IPS-NIHi7 (cell line): ENCODE results near the gene PAFAH1B2.
"Not testable (repeated sequence)": the region's sequence is repeated elsewhere in the genome, so short reads cannot be mapped to it uniquely, and the experiment has no call there.

Source experiments
- DNase-seq: peaks from one replicate; pipeline ENCODE4 v3.0.0; 2012; ENCODE audit warnings: mixed read lengths; ENCODE audit errors: extremely low spot score

The PAFAH1B2 gene

GRCh38 chr11:117172724-117173421 lies 28.8 kb downstream of the PAFAH1B2 start:
- no peak for DNase-seq

GRCh38 chr11:117175104-117175503 lies 31.0 kb downstream of the PAFAH1B2 start:
- no peak for DNase-seq

DNA sequence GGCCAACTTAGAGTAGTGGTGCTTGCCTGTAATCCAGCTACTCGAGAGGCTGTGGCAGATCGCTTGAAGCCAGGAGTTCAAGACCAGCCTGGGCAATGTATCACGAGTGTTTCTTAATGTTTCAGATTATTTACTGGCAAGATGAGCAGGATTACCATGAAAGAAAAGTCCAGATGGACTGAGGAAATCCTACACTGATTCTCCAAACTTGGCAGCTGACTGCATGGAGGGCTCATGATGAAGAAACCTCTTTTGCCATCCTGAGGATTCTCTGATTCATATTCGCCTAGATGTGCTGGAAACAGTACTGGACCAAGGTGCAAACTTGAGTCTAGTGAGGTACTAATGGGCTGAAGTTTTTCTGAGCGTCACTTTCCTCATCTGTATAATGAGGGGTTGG lies 31.7 kb downstream of the PAFAH1B2 start:
- no peak for DNase-seq

DNA sequence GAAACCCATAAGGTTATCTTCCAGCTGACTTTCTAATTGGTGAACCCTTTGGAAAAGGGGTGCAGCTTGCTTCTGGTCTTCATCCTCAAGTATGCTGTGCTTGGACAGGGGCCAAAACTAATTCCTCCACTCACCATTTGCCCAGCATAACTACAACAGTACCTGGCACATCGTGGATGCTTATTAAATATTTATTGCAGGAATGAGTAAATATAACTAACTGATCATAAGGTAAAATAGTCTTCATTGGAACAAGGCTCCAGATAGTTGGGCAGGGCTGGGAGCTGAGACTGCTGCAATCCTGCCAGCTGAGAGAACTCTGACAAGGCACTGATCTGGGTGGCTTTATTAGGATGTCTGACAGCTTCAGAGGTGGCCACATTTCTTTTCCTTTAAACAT lies 32.1 kb downstream of the PAFAH1B2 start:
- no peak for DNase-seq

- no peak for DNase-seq
Measured at GRCh38 chr11:117177534-117178209, 33.6 kb downstream of the PAFAH1B2 start.

DNA sequence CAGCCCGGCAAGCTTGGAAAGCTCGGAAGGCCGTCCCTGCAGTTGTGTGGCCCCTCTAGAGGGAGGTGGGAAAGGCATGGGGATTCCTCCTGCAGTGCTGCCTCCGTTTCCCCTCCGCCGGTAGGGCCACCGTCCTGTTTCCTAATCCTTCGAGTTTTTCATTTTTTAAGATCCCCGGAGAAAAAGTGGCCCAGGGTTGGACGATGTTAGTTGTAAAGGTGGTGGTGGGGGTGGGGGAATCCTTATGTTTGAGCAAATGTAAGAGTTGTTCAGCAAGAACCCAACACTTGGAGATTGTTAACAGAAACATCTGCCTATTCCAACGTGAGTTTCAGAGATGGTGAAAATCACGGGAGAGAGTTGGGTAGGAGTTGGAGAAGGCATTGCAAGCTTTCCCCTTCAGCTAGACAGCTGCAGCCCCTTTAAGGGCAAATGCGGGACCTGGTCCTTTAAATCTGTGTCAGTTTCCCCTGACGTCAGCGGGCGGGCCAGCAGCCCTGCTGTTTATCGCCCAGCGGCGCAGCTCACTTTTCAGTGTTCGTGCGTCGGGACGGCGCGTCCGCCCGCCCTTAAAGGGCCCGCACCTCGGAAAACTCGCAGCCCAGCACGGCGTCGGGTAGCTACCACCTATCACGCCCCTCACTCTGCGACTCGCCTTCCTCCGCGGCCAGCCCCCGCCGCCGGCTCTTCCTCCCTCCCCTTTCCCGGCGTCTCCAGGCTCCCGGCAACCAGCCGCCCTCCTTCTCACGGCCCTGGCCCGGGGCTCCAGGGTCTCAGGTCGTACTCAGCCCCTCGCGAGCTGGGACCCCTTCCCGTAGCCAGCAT lies 34.3 kb downstream of the PAFAH1B2 start, which contains the start of gene SIDT2:
SIDT2 (plus strand) TSS at position 534 of the 825 bp plus-strand sequence. CDS start 521 bp downstream, outside the sequence.
- DNase-seq, result peak; percentile 93

- no peak for DNase-seq
Measured at GRCh38 chr11:117179048-117179999, 35.2 kb downstream of the PAFAH1B2 start.

GRCh38 chr11:117180020-117180419 lies 35.9 kb downstream of the PAFAH1B2 start:
- no peak for DNase-seq

- DNase-seq, result peak; percentile 85
Measured at GRCh38 chr11:117180661-117181585, 36.8 kb downstream of the PAFAH1B2 start.

- DNase-seq, result no peak
Measured at GRCh38 chr11:117181586-117182550, 37.8 kb downstream of the PAFAH1B2 start.

DNA sequence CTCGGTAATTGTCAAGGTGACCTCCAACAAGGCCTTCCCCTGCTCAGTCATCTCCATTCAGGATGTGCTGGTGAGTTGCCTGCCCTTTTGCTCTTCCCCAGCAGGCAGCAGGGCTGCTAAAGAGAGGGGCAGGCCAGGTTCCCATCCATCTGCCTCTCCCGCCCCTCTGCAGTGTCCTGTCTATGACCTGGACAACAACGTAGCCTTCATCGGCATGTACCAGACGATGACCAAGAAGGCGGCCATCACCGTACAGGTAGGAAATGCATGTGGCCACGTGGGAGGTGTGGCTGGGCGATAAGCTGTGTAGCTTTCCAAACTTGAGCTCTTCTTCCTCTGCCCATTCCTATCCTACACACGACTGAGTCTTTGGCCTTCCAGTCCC lies 38.5 kb downstream of the PAFAH1B2 start:
- no peak for DNase-seq

DNA sequence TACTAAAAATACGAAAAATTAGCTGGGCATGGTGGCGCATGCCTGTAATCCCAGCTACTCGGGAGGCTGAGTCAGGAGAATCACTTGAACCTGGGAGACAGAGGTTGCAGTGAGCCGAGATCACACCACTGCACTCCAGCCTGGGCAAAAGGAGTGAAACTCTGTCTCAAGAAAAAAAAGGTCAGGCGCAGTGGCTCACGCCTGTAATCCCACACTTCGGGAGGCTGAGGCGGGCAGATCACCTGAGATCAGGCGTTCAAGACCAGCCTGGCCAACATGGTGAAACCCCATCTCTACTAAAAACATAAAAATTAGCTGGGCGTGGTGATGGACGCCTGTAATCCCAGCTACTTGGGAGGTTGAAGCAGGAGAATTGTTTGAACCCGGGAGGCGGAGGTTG lies 39.1 kb downstream of the PAFAH1B2 start:
- not testable (repeated sequence) for DNase-seq

GRCh38 chr11:117183724-117184349 lies 39.8 kb downstream of the PAFAH1B2 start:
- DNase-seq, result no peak

DNA sequence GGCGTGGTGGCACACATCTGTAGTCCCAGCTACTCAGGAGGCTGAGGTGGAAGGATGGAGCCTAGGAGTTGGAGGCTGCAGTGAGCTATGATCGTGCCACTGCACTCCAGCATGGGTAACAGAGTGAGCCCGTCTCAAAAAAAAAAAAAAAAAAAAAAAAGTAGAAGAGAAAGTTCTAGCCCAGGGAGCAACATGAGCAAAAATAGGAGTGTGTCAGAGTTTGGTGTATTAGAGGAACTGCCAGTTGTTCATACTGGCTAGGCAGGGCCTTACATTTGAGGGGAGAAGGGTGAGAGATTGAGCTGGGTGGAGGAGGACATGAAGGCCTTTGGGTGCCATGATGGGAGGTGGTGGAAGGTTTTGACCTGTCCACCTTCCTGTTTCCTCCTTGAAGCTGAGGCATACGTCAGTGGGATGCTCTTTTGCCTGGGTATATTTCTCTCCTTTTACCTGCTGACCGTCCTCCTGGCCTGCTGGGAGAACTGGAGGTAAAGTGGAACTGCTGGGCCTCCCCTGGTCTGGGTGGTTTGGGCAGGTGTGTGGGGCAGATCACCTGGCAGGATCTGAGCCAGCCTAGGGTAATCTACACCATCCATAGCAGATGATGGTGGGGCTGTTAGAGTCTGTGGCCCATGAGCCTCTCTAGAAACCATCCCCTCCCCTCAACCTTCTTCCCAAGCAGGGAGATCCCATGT lies 41.8 kb downstream of the PAFAH1B2 start:
- no peak for DNase-seq

- no peak for DNase-seq
Measured at GRCh38 chr11:117186431-117186761, 42.3 kb downstream of the PAFAH1B2 start.

DNA sequence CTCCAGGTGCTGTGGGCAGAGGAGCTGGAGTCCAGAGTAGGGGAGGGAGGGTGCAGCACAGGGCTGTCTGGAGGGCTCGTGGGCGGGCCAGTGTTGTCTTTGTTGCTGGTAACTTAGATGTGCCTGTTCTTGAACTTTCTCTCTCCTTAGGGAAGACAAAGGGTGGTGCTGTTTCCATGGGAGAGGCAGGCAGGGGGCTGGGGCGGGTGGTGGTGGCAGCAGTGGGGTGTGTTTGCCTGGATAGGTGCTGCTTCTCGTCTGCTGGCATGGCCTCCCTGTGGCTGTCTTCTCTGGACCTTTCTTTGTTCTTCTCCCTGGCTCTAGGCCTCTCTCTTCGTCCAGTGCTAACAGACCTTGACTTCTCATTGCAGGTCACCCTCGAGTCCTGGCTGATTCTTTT lies 42.9 kb downstream of the PAFAH1B2 start:
- DNase-seq, result no peak

DNA sequence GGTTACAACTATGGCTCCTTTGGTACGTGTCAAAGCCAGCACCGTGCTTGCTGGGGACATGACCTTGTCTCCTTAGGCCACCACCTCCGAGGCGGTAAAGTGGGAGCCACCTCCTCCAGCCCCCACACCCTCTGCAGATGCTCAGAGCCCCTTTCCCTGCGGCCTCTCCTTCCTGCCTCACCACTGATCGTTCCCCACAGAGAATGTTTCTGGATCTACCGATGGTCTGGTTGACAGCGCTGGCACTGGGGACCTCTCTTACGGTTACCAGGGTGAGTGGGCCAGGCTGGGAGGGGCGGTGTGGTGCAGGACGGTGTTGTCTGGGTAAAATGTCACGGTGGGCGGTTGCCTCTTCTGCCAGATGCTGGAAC lies 43.3 kb downstream of the PAFAH1B2 start:
- DNase-seq, result no peak

DNA sequence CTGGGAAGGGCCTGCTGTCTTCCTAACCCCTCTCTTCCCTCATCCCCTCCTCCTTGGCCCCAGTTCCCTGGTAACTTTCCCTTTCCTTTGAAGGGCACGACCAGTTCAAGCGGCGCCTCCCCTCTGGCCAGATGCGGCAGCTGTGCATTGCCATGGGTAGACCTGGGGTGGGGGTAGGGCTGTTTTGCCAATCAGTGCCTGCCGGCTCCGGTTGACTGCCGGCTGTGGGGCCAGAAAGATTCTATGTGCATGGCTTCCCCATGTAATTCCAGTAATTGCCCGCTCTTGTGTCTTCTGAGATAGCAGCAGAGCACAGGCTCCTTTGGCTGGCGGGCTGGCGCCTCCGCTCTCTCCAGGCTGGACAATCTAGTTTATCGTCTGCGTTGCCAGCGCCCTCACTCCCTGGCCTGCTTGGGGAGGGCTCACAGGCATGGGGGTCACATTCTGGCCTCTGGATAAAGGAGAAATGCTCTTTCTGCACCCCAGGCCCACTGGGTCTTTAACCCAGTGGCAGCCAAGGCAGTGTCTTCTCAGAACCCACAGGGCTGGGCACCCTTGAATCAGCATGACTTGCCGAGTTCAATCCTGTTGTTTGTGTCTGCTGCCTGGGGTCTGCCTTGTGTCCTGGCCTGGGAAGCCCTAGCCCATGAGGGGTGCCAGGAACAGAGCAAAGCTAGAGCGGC lies 43.9 kb downstream of the PAFAH1B2 start:
- no peak for DNase-seq
